IPS-11a (cell line): ENCODE results near the gene VASP.
"Not testable (repeated sequence)": the region's sequence is repeated elsewhere in the genome, so short reads cannot be mapped to it uniquely, and the experiment has no call there.

Experiments
- H3K4me3 ChIP-seq: one replicate; pipeline ENCODE4 v1.5.1; 2013; ENCODE audit warnings: low read depth, low read length, control low read depth

Gene VASP

DNA sequence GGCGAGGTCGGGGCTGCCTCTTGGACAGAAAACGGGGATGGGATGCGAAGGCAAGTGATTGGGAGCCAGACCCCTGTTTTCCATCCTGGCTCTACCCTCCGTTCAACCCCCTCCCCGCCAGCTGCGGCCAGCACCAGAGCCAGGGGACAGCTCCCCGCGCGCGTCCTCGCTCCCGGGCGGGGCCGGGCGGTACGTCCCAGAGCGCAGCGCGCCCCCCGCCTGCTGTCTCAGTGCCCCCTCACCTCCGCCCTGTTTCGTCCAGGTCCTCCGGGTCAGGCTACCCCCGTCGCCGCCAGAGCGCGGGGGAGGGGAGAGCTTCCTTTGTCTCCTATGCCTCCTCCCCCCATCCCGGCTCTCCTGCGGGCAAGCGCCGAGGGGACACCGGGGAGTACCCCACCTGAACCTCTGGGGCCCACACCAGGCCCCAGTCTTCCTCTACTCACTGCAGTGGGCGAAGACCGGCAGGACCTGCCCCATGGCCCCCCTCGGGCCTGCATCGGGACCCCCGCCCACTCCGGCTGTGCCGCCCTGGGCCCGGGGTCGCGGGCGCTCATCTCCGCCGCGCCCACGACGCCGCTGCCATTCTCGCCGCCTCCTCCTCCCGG lies 10.8 kb upstream of the VASP start:
- H3K4me3 ChIP-seq = peak overlapping the region; percentile 61

- no peak overlapping the region for H3K4me3 ChIP-seq
Measured at GRCh38 chr19:45497791-45498190, 9.5 kb upstream of the VASP start.

DNA sequence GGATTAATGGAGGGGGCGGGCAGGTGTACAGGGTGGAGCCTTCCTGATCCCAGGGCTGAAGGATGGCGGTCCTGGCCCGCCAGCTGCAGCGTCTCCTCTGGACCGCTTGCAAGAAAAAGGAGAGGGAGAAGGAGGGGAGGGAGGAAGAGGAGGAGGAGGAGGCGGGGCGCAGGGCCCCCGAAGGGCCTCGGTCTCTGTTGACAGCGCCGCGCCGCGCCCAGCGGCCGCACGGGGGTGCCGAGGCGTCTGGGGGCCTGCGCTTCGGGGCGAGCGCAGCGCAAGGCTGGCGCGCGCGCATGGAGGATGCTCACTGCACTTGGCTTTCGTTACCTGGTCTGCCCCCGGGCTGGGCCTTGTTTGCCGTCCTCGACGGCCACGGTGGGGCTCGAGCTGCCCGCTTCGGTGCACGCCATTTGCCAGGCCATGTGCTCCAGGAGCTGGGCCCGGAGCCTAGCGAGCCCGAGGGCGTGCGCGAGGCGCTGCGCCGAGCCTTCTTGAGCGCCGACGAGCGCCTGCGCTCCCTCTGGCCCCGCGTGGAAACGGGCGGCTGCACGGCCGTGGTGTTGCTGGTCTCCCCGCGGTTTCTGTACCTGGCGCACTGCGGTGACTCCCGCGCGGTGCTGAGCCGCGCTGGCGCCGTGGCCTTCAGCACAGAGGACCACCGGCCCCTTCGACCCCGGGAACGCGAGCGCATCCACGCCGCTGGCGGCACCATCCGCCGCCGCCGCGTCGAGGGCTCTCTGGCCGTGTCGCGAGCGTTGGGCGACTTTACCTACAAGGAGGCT lies 8.7 kb upstream of the VASP start, which contains the start of gene PPM1N:
Gene PPM1N, plus strand, starts transcription at position 33 of the 785 bp plus-strand sequence. Its CDS starts 30 bp downstream, at position 63.
- peak within 1 kb of the TSS; percentile 53 for H3K4me3 ChIP-seq

- peak overlapping the region; percentile 35 for H3K4me3 ChIP-seq
Measured at GRCh38 chr19:45499196-45500180, 7.8 kb upstream of the VASP start.

DNA sequence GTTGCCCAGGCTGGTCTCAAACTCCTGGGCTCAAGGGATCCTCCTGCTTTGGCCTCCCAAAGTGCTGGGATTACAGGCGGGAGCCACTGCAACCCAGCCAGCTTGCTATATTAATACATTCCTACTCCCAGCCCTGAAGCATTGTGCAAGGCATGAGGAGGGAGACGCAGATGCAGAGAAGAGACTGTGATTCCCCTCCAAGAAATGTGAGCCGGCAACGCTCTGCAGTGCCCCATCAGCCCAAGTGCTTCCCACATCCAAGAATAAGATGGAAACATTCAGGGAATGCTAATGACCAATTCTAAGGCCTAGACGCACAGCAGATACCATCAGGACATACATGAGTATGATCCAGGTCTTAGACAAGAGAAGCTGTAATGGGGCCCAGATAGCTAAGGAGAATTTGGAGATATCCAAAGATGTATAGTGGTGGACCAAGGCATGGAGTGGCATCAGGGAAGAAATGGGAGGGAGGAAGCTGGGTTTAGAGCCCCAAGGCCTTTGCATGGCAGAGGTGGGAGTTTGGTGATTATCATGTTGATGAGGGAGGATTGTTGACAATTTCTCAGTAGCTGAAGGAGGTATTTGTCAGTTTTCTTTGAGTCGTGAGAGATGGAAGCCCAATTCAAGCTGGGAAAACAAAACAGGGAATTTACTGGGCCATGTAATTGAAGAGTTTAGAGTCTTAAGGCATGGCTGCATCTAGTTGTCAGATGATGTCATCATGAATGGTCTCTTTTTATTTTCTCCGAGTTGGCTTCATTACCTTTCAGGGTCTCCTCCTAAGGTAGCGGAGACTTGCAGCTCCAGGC lies 6.2 kb upstream of the VASP start:
- no peak overlapping the region for H3K4me3 ChIP-seq

DNA sequence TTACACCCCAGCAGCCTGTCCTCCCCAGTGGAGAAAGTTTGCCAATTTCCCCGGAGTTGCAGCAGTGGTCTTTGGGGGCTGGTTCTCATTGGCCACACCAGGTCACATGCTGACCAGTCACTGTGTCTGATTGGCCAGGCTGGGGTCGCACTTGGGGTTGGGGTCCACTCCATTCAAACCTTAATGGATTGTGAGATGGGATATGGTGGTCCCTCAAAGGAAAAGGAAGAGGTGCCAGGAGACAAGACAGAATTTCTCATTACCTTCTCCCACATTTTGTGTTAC lies 5.6 kb upstream of the VASP start:
- no peak overlapping the region for H3K4me3 ChIP-seq

DNA sequence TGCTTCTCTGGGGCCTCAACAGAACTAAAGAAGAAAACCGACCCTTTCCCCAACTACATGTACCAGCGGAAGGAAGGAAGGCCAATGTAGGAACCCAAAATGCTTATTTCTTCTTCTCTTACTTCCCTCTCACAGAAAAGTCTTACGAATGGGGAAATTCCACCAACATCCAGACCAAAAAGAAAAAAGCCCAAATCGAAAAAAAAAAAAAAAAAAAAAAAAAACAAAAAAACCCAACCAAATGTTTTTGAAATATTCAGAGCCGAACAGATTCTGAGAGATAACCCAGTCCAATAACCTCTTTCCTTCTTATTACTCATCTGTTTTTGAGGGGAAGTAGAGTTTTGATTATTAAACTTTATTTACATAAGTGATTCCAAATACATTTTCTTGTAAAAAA lies 5.2 kb upstream of the VASP start:
- H3K4me3 ChIP-seq = no peak overlapping the region

- H3K4me3 ChIP-seq = no peak overlapping the region
Measured at GRCh38 chr19:45503909-45504308, 3.4 kb upstream of the VASP start.

- H3K4me3 ChIP-seq = no peak overlapping the region
Measured at GRCh38 chr19:45505151-45505995, 1.9 kb upstream of the VASP start.

DNA sequence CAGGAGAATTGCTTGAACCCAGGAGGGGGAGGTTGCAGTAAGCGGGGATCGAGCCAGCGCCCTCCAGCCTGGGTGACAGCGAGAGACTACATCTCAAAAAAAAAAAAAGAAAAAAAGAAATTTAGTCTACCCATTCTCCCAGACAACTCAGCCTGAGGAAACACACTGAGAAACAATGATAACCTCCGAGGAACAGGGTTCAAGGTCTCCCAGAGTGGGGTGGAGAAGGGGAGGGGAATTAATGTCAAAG lies 1.4 kb upstream of the VASP start:
- H3K4me3 ChIP-seq = no peak overlapping the region

DNA sequence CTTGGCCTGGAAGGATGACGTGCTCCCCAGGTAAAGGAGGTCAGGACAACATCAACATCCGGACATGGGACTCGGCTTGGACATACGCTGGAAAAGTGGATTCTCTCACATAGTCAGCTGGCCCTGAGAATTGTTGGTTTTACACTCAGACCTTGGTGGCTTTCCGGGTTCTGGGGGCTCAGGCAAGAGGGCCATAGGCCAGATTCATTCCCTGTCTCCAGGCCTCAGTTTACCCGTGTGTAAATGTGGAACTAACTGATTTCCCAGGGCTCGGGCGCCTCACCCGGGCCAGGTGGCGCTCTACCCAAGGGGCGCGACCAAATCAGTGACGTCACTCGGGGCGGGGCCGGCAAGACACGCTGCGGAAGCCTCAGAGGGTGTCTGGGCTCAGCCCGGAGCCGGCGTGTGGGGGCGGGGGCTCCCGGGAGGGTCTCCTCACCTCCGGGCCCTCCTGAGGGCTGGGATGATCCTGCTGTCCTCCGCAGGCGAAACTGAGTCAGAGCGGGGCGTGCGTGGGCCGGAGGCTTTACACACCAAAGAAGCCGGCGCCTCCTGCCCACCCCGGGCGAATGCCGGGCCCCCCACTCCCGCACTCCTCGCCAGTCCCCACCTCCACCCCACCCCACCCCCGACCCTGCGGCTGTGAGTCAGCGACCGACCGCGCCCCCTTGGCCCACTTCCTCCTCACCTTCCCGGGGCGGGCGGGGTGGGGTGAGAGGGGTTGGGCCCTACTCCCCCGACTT lies 862 bp upstream of the VASP start:
- peak overlapping the region; percentile 96 for H3K4me3 ChIP-seq

- H3K4me3 ChIP-seq = peak overlapping the region; percentile 96
Measured at GRCh38 chr19:45507872-45508416, 665 bp downstream of the VASP start.

- H3K4me3 ChIP-seq = peak overlapping the region; percentile 96
Measured at GRCh38 chr19:45508417-45508860, 1.2 kb downstream of the VASP start.

GRCh38 chr19:45508861-45509691 lies 1.8 kb downstream of the VASP start:
- peak overlapping the region; percentile 96 for H3K4me3 ChIP-seq

DNA sequence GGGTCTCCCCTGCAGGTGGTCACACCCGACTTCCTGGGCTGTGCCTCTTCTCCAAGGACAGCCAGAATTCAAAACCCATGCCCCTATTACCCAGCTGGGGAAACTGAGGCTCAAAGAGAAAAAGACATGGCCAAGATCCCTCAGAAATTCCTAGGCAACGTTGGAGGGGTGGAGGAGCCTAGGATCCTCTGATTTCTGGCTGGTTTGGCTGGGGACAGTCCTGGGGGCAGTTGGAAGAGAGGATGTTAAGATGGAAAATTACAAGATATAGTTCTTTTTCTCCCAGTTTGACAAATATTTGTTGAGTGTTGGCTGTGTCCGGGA lies 2.4 kb downstream of the VASP start:
- peak overlapping the region; percentile 24 for H3K4me3 ChIP-seq

GRCh38 chr19:45510352-45510751 lies 3.1 kb downstream of the VASP start:
- not testable (repeated sequence) for H3K4me3 ChIP-seq

- H3K4me3 ChIP-seq = no peak overlapping the region
Measured at GRCh38 chr19:45511074-45511473, 3.8 kb downstream of the VASP start.

DNA sequence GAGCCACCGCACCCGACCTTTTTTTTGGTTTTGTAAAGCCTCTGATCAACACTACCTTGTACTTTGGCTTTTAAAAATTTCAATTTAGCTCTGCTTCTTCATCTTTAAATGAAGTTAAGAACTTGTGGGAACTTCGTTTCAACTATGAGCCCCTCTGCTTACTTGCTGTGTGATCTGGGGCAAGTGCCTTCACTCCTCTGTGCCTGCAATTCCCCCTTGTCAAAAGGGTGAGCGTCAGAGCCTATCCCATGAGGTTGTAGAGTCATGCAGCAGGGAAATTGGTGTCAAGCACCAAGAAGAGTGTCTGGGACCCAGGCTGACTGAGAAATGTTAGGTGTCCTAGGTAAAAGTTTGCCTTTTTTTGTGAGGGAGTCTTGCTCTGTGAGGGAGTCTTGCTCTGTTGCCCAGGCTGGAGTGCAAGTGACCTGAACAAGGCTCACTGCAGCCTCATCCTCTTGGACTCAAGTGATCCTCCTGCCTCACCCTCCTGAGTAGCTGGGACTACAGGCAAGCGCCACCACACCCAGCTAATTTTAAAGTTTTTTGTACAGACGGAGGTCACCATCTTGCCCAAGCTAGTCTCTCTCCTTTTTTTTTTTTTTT lies 5.7 kb downstream of the VASP start:
- H3K4me3 ChIP-seq = no peak overlapping the region
